Measurements from ENCODE around the gene ABCB8. TPM values are rescaled to one million over a fixed set of nuclear protein-coding genes. Genes with fewer than 3 reads are reported as not detected.
A peak's percentile ranks its signal among the peaks of the same experiment; 100 is the strongest.

The ABCB8 gene
- total and polyA plus RNA-seq, 5 donors from 2014 or later = 16.9 to 61.4 (median 19.5) TPM

DNA sequence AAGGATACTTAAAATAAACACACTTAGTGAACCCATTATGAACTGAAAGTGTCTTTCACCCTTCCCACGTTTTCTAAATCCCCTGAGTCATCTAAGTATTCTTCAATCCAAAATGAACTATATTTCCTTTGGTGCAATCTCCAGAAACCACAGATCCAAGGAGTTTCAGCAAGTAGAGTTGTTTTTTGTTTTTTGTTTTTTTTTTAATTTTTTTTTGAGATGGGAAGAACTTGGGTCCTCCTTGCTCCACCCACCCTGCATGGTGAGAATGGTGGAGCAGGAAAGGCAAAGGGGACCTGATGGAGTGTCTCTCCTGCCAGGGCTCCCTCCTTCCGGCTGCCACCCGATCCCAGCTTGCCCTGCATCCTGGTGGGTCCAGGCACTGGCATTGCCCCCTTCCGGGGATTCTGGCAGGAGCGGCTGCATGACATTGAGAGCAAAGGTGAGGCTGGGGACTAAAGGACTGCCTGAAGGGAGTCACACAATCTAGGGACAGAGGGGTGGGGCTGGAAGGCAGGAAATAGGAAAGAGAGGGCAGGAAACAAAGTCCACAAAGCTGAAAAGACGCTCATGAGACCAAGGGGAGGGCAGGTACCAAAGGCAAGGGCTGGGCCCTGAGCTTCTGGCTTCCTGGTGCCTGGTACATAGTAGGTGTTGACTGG, 16.1 kb upstream of the ABCB8 start:
- H3K36me3 Mint-ChIP-seq = peaks cover 17% of the 10 kb centered on the region
- Histone ChIP-seq H3K27ac (ENCODE audit: insufficient read depth, low read length, poor library complexity, severe bottlenecking) (peak overlapping the region; percentile 96), H3K36me3 (ENCODE audit: control insufficient read depth, insufficient read depth, low read length) (no peaks in the 10 kb centered on the region), H3K4me3 (ENCODE audit: low read depth, low read length) (no peak overlapping the region), H3K4me1 (ENCODE audit: control insufficient read depth, insufficient read depth, low read length, poor library complexity, severe bottlenecking) (peaks cover 94% of the 10 kb centered on the region), H3K9me3 (ENCODE audit: control insufficient read depth in 2 of 2, low read length in 2 of 2) (no peaks in the 10 kb centered on the region), H3K27me3 (ENCODE audit: control insufficient read depth, insufficient read depth, low read length) (no peaks in the 10 kb centered on the region)
- peaks cover 13 to 92% (median 59%) of the 10 kb centered on the region in 4 donors for H3K4me1 Mint-ChIP-seq
- peak overlapping the region; percentile 98 to 100 (median 99) for H3K27ac Mint-ChIP-seq
- no peak for ATAC-seq (ENCODE audit: low read depth in 2 of 2)
- H3K4me3 Mint-ChIP-seq = peak overlapping the region; percentile 72 to 99 (median 86)
- DNase-seq = no peak
- peaks cover 15% of the 10 kb centered on the region for H3K27me3 Mint-ChIP-seq
- peaks cover 0 to 4% (median 2%) of the 10 kb centered on the region in 7 donors for H3K9me3 Mint-ChIP-seq

DNA sequence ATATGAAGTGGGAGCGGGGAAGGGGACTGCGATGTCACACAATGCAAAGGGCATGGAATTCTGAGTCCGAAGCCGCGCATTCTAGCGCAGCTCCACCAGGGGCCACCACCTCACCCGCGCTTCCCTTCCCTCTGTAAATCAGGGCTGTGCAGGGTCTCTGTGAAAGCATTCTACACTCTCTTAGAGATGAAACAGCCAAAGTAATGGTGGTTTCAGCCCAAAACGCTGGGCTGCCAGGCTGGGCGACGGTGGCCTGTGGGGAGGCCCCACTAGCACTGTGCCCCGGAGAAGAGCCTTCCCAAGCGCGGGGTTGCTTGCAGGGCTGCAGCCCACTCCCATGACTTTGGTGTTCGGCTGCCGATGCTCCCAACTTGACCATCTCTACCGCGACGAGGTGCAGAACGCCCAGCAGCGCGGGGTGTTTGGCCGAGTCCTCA, 15.3 kb upstream of the ABCB8 start:
- H3K9me3 ChIP-seq (ENCODE audit: control insufficient read depth in 2 of 2, low read length in 2 of 2) = no peaks in the 10 kb centered on the region
- Mint-ChIP-seq H3K36me3 (peaks cover 17% of the 10 kb centered on the region), H3K27ac (peak overlapping the region in 2 of 3 donors; percentile 99 to 100), H3K4me3 (peak overlapping the region; percentile 59 to 99 (median 78)), H3K9me3 (peaks cover 0 to 4% (median 2%) of the 10 kb centered on the region in 7 donors), H3K4me1 (peaks cover 19 to 92% (median 61%) of the 10 kb centered on the region in 4 donors), H3K27me3 (peaks cover 15% of the 10 kb centered on the region)
- H3K4me1 ChIP-seq (ENCODE audit: control insufficient read depth, insufficient read depth, low read length, poor library complexity, severe bottlenecking) = peaks cover 94% of the 10 kb centered on the region
- no peaks in the 10 kb centered on the region for H3K27me3 ChIP-seq (ENCODE audit: control insufficient read depth, insufficient read depth, low read length)
- ATAC-seq (ENCODE audit: low read depth in 2 of 2) (no peak), DNase-seq (no peak)
- H3K27ac ChIP-seq (ENCODE audit: insufficient read depth, low read length, poor library complexity, severe bottlenecking) = peak overlapping the region; percentile 96
- no peak overlapping the region for H3K4me3 ChIP-seq (ENCODE audit: low read depth, low read length)
- no peaks in the 10 kb centered on the region for H3K36me3 ChIP-seq (ENCODE audit: control insufficient read depth, insufficient read depth, low read length)

DNA sequence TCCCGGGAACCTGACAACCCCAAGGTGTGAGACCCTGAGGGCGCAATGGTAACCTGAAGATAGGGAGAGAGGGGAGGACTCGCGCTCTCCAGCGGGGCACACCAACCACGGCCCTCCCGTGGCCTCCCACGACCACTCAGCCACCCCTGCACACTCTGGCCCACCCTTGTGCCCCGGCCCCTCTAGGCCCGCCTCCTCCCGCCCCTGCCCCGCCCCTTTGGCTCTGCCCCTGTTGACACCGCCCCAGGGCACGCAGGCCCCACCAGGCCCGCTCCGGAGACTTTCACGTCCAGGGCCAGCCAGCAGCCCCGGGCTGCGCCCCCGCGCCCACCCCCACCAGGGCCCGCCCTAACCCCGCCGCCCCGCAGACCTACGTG, 14.9 kb upstream of the ABCB8 start:
- DNase-seq (no peak), ATAC-seq (ENCODE audit: low read depth in 2 of 2) (no peak)
- no peaks in the 10 kb centered on the region for H3K27me3 ChIP-seq (ENCODE audit: control insufficient read depth, insufficient read depth, low read length)
- peaks cover 94% of the 10 kb centered on the region for H3K4me1 ChIP-seq (ENCODE audit: control insufficient read depth, insufficient read depth, low read length, poor library complexity, severe bottlenecking)
- H3K9me3 Mint-ChIP-seq = peaks cover 0 to 4% (median 2%) of the 10 kb centered on the region in 7 donors
- H3K4me3 ChIP-seq (ENCODE audit: low read depth, low read length) = no peak overlapping the region
- peak overlapping the region in 2 of 3 donors; percentile 99 to 100 for H3K27ac Mint-ChIP-seq
- H3K9me3 ChIP-seq (ENCODE audit: control insufficient read depth in 2 of 2, low read length in 2 of 2) = no peaks in the 10 kb centered on the region
- H3K4me3 Mint-ChIP-seq = peak overlapping the region; percentile 95 to 100 (median 98)
- no peaks in the 10 kb centered on the region for H3K36me3 ChIP-seq (ENCODE audit: control insufficient read depth, insufficient read depth, low read length)
- H3K4me1 Mint-ChIP-seq = peaks cover 19 to 92% (median 59%) of the 10 kb centered on the region in 4 donors
- H3K36me3 Mint-ChIP-seq = peaks cover 17% of the 10 kb centered on the region
- peak overlapping the region; percentile 96 for H3K27ac ChIP-seq (ENCODE audit: insufficient read depth, low read length, poor library complexity, severe bottlenecking)
- H3K27me3 Mint-ChIP-seq = peaks cover 19% of the 10 kb centered on the region

DNA sequence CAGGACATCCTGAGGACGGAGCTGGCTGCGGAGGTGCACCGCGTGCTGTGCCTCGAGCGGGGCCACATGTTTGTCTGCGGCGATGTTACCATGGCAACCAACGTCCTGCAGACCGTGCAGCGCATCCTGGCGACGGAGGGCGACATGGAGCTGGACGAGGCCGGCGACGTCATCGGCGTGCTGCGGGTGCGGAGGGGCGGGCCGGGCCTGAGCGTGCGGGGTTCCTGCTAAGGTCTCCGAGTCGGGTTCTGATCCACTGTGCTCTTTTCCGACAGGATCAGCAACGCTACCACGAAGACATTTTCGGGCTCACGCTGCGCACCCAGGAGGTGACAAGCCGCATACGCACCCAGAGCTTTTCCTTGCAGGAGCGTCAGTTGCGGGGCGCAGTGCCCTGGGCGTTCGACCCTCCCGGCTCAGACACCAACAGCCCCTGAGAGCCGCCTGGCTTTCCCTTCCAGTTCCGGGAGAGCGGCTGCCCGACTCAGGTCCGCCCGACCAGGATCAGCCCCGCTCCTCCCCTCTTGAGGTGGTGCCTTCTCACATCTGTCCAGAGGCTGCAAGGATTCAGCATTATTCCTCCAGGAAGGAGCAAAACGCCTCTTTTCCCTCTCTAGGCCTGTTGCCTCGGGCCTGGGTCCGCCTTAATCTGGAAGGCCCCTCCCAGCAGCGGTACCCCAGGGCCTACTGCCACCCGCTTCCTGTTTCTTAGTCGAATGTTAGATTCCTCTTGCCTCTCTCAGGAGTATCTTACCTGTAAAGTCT, 14.3 kb upstream of the ABCB8 start:
- H3K9me3 ChIP-seq (ENCODE audit: control insufficient read depth in 2 of 2, low read length in 2 of 2) = no peaks in the 10 kb centered on the region
- H3K4me3 ChIP-seq (ENCODE audit: low read depth, low read length) = peak overlapping the region; percentile 66
- H3K27me3 ChIP-seq (ENCODE audit: control insufficient read depth, insufficient read depth, low read length) = no peaks in the 10 kb centered on the region
- H3K27ac Mint-ChIP-seq = peak overlapping the region; percentile 96 to 100 (median 99)
- DNase-seq = peak; percentile 92 to 96 (median 94)
- H3K36me3 ChIP-seq (ENCODE audit: control insufficient read depth, insufficient read depth, low read length) = no peaks in the 10 kb centered on the region
- H3K27ac ChIP-seq (ENCODE audit: insufficient read depth, low read length, poor library complexity, severe bottlenecking) = peak overlapping the region; percentile 96
- peak; percentile 60 to 61 for ATAC-seq (ENCODE audit: low read depth in 2 of 2)
- H3K4me1 Mint-ChIP-seq = peaks cover 19 to 91% (median 58%) of the 10 kb centered on the region in 4 donors
- peaks cover 25% of the 10 kb centered on the region for H3K27me3 Mint-ChIP-seq
- H3K4me1 ChIP-seq (ENCODE audit: control insufficient read depth, insufficient read depth, low read length, poor library complexity, severe bottlenecking) = peaks cover 94% of the 10 kb centered on the region
- peak overlapping the region; percentile 95 to 100 (median 98) for H3K4me3 Mint-ChIP-seq
- H3K36me3 Mint-ChIP-seq = peaks cover 17% of the 10 kb centered on the region
- peaks cover 0 to 4% (median 2%) of the 10 kb centered on the region in 7 donors for H3K9me3 Mint-ChIP-seq

DNA sequence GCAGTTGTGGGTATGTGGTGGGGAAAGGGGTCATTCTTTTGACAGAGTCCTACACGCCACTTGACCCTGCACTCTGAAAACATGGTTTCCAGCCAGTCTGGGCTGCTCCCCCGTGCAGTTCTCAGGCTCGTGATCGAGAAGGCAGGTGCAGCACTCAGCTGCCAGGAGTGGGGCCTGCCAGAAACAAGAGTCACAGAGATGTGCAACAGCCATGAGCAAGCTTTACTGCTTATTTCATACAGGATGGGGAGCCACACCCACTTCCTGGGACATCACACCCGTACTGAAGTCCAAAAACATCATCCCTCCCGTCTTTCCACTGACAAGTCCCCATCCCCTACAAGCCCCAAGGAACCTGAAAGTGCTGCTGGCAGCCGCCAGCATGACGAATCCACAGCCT, 13.3 kb upstream of the ABCB8 start:
- peak in 2 of 3 donors; percentile 42 to 87 for DNase-seq
- H3K27ac ChIP-seq (ENCODE audit: insufficient read depth, low read length, poor library complexity, severe bottlenecking) = peak overlapping the region; percentile 96
- H3K9me3 ChIP-seq (ENCODE audit: control insufficient read depth in 2 of 2, low read length in 2 of 2) = no peaks in the 10 kb centered on the region
- peak; percentile 9 to 17 for ATAC-seq (ENCODE audit: low read depth in 2 of 2)
- peaks cover 17% of the 10 kb centered on the region for H3K36me3 Mint-ChIP-seq
- peaks cover 0 to 4% (median 2%) of the 10 kb centered on the region in 7 donors for H3K9me3 Mint-ChIP-seq
- peaks cover 19 to 91% (median 62%) of the 10 kb centered on the region in 4 donors for H3K4me1 Mint-ChIP-seq
- peaks cover 88% of the 10 kb centered on the region for H3K4me1 ChIP-seq (ENCODE audit: control insufficient read depth, insufficient read depth, low read length, poor library complexity, severe bottlenecking)
- peak overlapping the region; percentile 24 for H3K4me3 ChIP-seq (ENCODE audit: low read depth, low read length)
- peak overlapping the region; percentile 95 to 100 (median 98) for H3K4me3 Mint-ChIP-seq
- H3K27me3 ChIP-seq (ENCODE audit: control insufficient read depth, insufficient read depth, low read length) = no peaks in the 10 kb centered on the region
- no peaks in the 10 kb centered on the region for H3K36me3 ChIP-seq (ENCODE audit: control insufficient read depth, insufficient read depth, low read length)
- peak overlapping the region; percentile 96 to 100 (median 99) for H3K27ac Mint-ChIP-seq
- peaks cover 30% of the 10 kb centered on the region for H3K27me3 Mint-ChIP-seq

DNA sequence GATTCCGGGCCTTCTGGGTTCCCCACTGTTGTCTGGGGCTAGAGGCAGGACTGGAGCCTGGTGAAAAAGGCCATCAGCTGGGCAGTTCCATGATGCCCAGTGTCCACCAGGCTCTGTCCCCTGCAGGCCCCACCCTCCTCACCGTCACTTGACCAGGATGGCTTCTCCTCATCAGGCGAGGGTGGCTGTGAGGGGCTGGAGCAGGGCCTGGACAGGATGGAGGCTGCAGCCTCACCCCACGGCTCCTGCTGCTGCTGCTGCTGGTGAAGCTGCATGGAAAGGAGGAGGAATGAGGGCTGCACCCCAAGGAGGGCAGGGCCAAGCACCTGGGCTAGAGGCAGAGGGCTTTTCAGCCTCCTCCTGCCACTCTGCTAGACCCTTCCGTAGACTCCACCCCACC, 12.3 kb upstream of the ABCB8 start:
- H3K27ac Mint-ChIP-seq = peak overlapping the region; percentile 95 to 100 (median 99)
- Histone ChIP-seq H3K4me3 (ENCODE audit: low read depth, low read length) (no peak overlapping the region), H3K9me3 (ENCODE audit: control insufficient read depth in 2 of 2, low read length in 2 of 2) (no peaks in the 10 kb centered on the region), H3K27ac (ENCODE audit: insufficient read depth, low read length, poor library complexity, severe bottlenecking) (no peak overlapping the region), H3K4me1 (ENCODE audit: control insufficient read depth, insufficient read depth, low read length, poor library complexity, severe bottlenecking) (peaks cover 78% of the 10 kb centered on the region), H3K27me3 (ENCODE audit: control insufficient read depth, insufficient read depth, low read length) (peaks cover 5% of the 10 kb centered on the region), H3K36me3 (ENCODE audit: control insufficient read depth, insufficient read depth, low read length) (no peaks in the 10 kb centered on the region)
- ATAC-seq (ENCODE audit: low read depth in 2 of 2) (no peak), DNase-seq (no peak)
- peaks cover 0 to 4% (median 2%) of the 10 kb centered on the region in 7 donors for H3K9me3 Mint-ChIP-seq
- peaks cover 17% of the 10 kb centered on the region for H3K36me3 Mint-ChIP-seq
- peak overlapping the region in 3 of 4 donors; percentile 56 to 99 (median 77) for H3K4me3 Mint-ChIP-seq
- peaks cover 19 to 84% (median 53%) of the 10 kb centered on the region in 4 donors for H3K4me1 Mint-ChIP-seq
- H3K27me3 Mint-ChIP-seq = peaks cover 39% of the 10 kb centered on the region

DNA sequence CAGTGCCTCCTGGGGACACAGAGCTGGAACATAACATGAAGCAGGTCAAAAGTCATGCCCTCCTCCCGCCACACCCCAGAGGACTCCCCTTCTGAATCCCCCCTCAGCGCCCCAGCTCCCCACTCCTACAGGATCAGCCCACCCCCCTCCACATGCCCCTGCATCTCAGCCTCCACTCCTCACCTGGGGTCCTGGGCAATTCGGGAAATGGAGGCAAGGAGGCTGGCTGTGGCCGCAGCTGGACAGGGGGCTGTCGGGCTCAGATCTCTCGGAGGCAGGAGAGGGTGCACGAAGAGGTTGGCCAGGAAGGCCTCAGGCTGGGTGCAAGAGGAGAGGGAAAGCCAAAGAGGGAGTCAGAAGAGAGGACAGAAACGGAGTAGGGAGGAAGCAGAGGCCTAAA, 11.7 kb upstream of the ABCB8 start:
- peaks cover 74% of the 10 kb centered on the region for H3K4me1 ChIP-seq (ENCODE audit: control insufficient read depth, insufficient read depth, low read length, poor library complexity, severe bottlenecking)

More for the DNA sequence above, 11.7 kb upstream of the ABCB8 start:
- H3K27ac ChIP-seq (ENCODE audit: insufficient read depth, low read length, poor library complexity, severe bottlenecking) = no peak overlapping the region
- H3K4me3 Mint-ChIP-seq = peak overlapping the region; percentile 36 to 99 (median 66)
- H3K9me3 Mint-ChIP-seq = peaks cover 0 to 4% (median 2%) of the 10 kb centered on the region in 7 donors
- H3K9me3 ChIP-seq (ENCODE audit: control insufficient read depth in 2 of 2, low read length in 2 of 2) = no peaks in the 10 kb centered on the region
- no peak for DNase-seq
- H3K4me1 Mint-ChIP-seq = peaks cover 19 to 79% (median 49%) of the 10 kb centered on the region in 4 donors
- peaks cover 17% of the 10 kb centered on the region for H3K36me3 Mint-ChIP-seq
- peaks cover 5% of the 10 kb centered on the region for H3K27me3 ChIP-seq (ENCODE audit: control insufficient read depth, insufficient read depth, low read length)
- H3K27me3 Mint-ChIP-seq = peaks cover 40% of the 10 kb centered on the region
- no peaks in the 10 kb centered on the region for H3K36me3 ChIP-seq (ENCODE audit: control insufficient read depth, insufficient read depth, low read length)
- no peak for ATAC-seq (ENCODE audit: low read depth in 2 of 2)
- H3K4me3 ChIP-seq (ENCODE audit: low read depth, low read length) = no peak overlapping the region
- H3K27ac Mint-ChIP-seq = peak overlapping the region; percentile 82 to 95 (median 94)

Data from CD4-positive, CD25-positive, alpha-beta regulatory T cell (primary cell).